ENCODE data around the gene SNED1.

The SNED1 gene

GRCh38 chr2:241037498-241037897 is 39.1 kb downstream of the SNED1 start:
- Histone ChIP-seq H3K4me3 (ENCODE audit: low read depth, low read length) (no peak overlapping the region), H3K27me3 (no peaks in the 10 kb centered on the region), H3K4me1 (no peaks in the 10 kb centered on the region), H3K9me3 (no peaks in the 10 kb centered on the region), H3K36me3 (no peaks in the 10 kb centered on the region)
- no peak for TF ChIP-seq CTCF (IDR thresholded peaks at IDR 0.05; ENCODE audit: low read depth, low read length)
- no peak for DNase-seq

DNA sequence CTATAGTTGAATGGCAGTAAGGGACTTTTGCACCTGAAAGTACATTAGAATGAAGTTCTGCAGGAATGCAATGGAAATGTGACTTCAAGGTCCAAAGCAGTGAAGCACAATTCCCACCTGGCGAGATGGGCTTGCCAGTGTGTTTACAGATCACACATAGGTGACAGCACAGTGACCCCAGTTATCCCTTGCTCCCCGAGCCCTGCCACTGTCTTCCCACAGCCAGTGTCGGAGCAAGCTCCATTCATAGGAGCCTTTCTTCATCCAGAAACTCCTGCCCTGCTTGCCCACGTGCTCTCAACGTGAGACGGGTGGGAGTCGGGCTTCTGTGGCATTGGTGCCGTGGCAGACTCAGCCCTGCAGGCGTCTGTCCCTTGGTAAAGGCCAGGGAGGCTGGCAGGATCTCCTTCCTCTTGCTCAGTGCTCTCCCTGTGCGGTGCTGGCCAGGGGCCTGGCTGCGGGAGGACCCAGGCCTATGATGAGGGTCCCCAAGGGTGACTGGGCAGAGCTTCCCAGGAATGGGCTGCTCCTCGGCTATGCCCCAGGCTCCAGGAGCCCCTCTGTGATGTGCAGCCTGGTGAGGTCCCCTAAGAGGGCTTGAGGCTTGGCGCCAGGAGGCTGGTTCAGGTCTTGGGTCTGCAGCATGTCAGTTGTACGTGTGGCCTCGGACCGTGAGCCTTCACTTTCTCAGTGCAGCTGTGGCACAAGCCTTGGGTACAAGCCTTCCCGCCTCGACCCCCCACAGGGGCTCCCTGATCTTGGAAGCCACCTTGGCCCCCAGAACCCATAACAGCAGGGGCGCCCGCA is 40.2 kb downstream of the SNED1 start:
- no peaks in the 10 kb centered on the region for H3K4me1 ChIP-seq
- DNase-seq = no peak
- H3K4me3 ChIP-seq (ENCODE audit: low read depth, low read length) = no peak overlapping the region
- no peaks in the 10 kb centered on the region for H3K27me3 ChIP-seq
- no peak for TF ChIP-seq CTCF (IDR thresholded peaks at IDR 0.05; ENCODE audit: low read depth, low read length)
- no peaks in the 10 kb centered on the region for H3K9me3 ChIP-seq
- no peaks in the 10 kb centered on the region for H3K36me3 ChIP-seq

DNA sequence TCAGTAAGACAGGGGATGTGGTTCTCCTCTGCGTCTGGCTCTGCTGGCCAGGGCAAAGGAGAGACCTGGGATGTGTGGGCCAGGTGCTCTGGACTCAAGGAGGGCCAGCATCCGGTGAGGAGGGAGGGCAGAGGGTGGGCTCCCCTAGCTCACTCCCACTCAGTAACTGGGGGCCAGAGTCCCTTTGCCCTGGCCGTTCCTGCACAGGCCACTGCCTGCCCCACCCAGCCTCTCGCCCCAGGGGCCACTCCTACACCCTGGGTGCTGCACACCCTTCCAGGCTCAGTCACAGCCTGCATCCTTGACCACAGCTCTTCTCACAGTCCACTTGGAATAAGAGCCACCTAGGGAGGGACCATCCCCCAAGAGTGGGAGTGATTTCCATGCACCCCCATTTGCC is 41.0 kb downstream of the SNED1 start:
- Histone ChIP-seq H3K4me3 (ENCODE audit: low read depth, low read length) (no peak overlapping the region), H3K4me1 (no peaks in the 10 kb centered on the region), H3K36me3 (no peaks in the 10 kb centered on the region), H3K27me3 (no peaks in the 10 kb centered on the region), H3K9me3 (no peaks in the 10 kb centered on the region)
- DNase-seq = no peak
- TF ChIP-seq CTCF (IDR thresholded peaks at IDR 0.05; ENCODE audit: low read depth, low read length) = no peak

- Histone ChIP-seq H3K9me3 (no peaks in the 10 kb centered on the region), H3K36me3 (no peaks in the 10 kb centered on the region), H3K4me1 (no peaks in the 10 kb centered on the region), H3K27me3 (no peaks in the 10 kb centered on the region), H3K4me3 (ENCODE audit: low read depth, low read length) (no peak overlapping the region)
- no peak for TF ChIP-seq CTCF (IDR thresholded peaks at IDR 0.05; ENCODE audit: low read depth, low read length)
- no peak for DNase-seq
Measured at GRCh38 chr2:241040081-241040803, 41.8 kb downstream of the SNED1 start.

DNA sequence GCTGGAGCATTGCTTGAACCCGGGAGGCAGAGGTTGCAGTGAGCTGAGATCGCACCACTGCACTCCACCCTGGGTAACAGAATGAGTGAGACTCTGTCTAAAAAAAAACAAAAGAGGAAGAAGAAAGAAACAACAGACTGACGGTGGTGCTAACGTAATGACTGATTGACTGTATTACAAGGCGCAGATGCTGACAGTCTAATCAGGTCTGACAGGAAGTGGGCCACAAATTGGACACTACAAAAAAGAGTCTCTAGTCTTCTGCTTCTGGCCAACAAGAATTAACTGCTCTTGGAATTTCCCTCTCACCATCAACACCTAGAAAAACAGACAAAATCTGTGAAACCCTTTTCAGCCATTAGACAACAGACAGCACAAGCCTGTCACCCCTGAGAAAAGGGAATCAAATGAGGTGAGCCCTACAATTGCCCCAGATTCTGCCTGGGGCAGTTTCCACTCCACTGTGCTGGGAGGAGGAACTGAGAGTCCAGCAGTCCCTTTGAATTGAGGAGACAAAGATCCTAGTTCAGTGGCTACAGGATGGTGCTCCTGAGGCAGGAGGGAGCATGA is 43.3 kb downstream of the SNED1 start:
- H3K36me3 ChIP-seq = no peaks in the 10 kb centered on the region
- TF ChIP-seq CTCF (IDR thresholded peaks at IDR 0.05; ENCODE audit: low read depth, low read length) = no peak
- no peaks in the 10 kb centered on the region for H3K9me3 ChIP-seq
- H3K4me3 ChIP-seq (ENCODE audit: low read depth, low read length) = no peak overlapping the region
- no peaks in the 10 kb centered on the region for H3K27me3 ChIP-seq
- DNase-seq = no peak
- H3K4me1 ChIP-seq = no peaks in the 10 kb centered on the region

- no peak for TF ChIP-seq CTCF (IDR thresholded peaks at IDR 0.05; ENCODE audit: low read depth, low read length)
- no peaks in the 10 kb centered on the region for H3K4me1 ChIP-seq
- no peak for DNase-seq
- no peak overlapping the region for H3K4me3 ChIP-seq (ENCODE audit: low read depth, low read length)
- H3K9me3 ChIP-seq = no peaks in the 10 kb centered on the region
- H3K27me3 ChIP-seq = no peaks in the 10 kb centered on the region
- no peaks in the 10 kb centered on the region for H3K36me3 ChIP-seq
Measured at GRCh38 chr2:241043581-241043980, 45.2 kb downstream of the SNED1 start.
